ENCODE measurements around the gene KRT27. TPM values are rescaled to one million over a fixed set of nuclear protein-coding genes. Genes with fewer than 3 reads are reported as not detected.

KRT27 gene
- total RNA-seq, 2 experiments from 2014 or later: not detected

DNA sequence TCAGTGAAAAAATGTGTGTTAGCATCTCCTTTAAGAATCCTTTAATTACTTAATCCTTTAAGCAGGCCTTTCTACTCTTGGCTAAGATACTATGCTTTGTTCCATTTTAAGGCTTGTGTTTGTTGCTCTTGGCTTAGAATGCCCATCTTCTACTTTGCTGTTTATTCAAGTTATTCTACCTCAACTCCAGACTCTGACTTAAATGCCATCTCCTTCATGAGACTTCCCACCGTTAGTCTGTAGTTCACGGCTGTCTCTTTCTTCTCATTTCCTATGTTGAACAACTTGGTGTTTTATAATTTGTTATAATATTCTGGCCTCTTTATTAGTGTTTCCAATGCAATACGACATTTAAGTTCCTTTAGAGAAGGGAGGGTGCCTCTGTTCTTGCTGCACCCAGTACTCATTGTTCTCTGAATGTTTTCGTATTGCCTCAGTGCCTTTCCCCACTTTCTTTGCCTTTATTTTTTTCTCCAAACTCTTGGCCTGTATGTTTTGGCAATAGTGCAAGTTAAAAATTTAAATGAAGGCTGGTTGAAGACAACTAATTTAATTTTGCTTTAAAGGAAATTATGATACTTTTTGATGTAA lies 46.2 kb upstream of the KRT27 start:
- no peak overlapping the region for H3K4me2 ChIP-seq (ENCODE audit: low read length)
- H3K9me3 ChIP-seq (ENCODE audit: low read length): no peaks in the 10 kb centered on the region
- TF ChIP-seq, protein P1, sequence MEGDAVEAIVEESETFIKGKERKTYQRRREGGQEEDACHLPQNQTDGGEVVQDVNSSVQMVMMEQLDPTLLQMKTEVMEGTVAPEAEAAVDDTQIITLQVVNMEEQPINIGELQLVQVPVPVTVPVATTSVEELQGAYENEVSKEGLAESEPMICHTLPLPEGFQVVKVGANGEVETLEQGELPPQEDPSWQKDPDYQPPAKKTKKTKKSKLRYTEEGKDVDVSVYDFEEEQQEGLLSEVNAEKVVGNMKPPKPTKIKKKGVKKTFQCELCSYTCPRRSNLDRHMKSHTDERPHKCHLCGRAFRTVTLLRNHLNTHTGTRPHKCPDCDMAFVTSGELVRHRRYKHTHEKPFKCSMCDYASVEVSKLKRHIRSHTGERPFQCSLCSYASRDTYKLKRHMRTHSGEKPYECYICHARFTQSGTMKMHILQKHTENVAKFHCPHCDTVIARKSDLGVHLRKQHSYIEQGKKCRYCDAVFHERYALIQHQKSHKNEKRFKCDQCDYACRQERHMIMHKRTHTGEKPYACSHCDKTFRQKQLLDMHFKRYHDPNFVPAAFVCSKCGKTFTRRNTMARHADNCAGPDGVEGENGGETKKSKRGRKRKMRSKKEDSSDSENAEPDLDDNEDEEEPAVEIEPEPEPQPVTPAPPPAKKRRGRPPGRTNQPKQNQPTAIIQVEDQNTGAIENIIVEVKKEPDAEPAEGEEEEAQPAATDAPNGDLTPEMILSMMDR (conservative IDR thresholded peaks at IDR 0.05; ENCODE audit: low read length): no peak
- TF ChIP-seq EZH2phosphoT487 (IDR thresholded peaks at IDR 0.05; ENCODE audit: borderline replicate concordance, low read depth, low read length): no peak
- no TSS peak for BruUV-seq (replicated peaks)
- no peaks in the 10 kb centered on the region for H3K4me1 ChIP-seq (ENCODE audit: insufficient read depth, low read length, poor library complexity, severe bottlenecking)
- H2AFZ ChIP-seq (ENCODE audit: low read length): no peak overlapping the region
- H3K9me2 ChIP-seq (ENCODE audit: insufficient read depth, low read length): no peaks in the 10 kb centered on the region
- ChIA-PET POLR2A (no interaction called here), CTCF (ENCODE audit: unreplicated experiment) (no interaction called here)
- H4K20me1 ChIP-seq (ENCODE audit: insufficient read depth, low read length): no peaks in the 10 kb centered on the region
- intact Hi-C loops (cut with micrococcal nuclease; ENCODE audit: unreplicated experiment): no loop called here
- no peaks in the 10 kb centered on the region for H3K36me3 ChIP-seq (ENCODE audit: insufficient read depth, low read length)
- H3K4me3 ChIP-seq (ENCODE audit: low read depth, low read length, poor library complexity, severe bottlenecking): no peak overlapping the region
- no peak for DNase-seq (ENCODE audit: low spot score)
- H3K79me2 ChIP-seq (ENCODE audit: insufficient read depth, low read depth, low read length): no peaks in the 10 kb centered on the region
- no peak overlapping the region for H3K27ac ChIP-seq (ENCODE audit: low read depth, low read length, poor library complexity, severe bottlenecking)

DNA sequence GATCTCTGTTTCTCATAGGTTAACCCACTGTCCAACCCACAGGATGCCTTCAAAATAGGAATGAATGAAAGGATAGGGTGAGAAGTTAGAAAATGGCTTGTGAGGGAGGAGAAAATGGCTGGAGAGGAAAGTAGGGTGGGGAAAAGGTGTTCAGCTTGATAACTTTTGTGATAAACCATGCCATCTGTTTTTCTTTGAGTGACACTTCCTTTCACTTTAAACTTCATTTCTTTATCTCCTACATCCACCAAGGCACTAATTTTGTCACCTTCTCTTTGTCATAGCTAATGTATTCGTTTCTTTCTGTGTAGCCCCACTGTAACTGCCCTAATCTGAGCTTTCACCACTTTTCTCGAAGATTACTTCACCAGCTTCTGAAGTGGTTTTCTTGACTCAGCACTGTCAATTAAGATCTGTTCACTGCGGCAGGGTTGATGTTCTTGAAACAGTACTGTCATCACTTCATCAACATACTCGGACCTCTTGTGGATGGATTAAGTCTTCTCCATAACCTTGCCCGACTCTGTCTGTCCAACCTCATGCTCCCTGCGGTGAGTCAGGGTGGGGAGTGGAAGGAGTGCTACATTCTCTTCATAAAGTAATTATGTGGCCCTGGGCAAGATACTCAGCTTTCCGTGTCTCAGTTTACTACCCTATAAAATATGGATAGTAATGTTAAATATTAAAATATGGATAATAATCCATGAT lies 45.5 kb upstream of the KRT27 start:
- H3K79me2 ChIP-seq (ENCODE audit: insufficient read depth, low read depth, low read length): no peaks in the 10 kb centered on the region
- intact Hi-C loops (cut with micrococcal nuclease; ENCODE audit: unreplicated experiment): no loop called here
- CTCF ChIA-PET (ENCODE audit: unreplicated experiment): no interaction called here
- TF ChIP-seq, protein P1 (conservative IDR thresholded peaks at IDR 0.05; ENCODE audit: low read length): no peak
- no peak for TF ChIP-seq EZH2phosphoT487 (IDR thresholded peaks at IDR 0.05; ENCODE audit: borderline replicate concordance, low read depth, low read length)
- no peaks in the 10 kb centered on the region for H3K4me1 ChIP-seq (ENCODE audit: insufficient read depth, low read length, poor library complexity, severe bottlenecking)
- no peaks in the 10 kb centered on the region for H3K9me3 ChIP-seq (ENCODE audit: low read length)
- H3K27ac ChIP-seq (ENCODE audit: low read depth, low read length, poor library complexity, severe bottlenecking): no peak overlapping the region
- no peak overlapping the region for H3K4me2 ChIP-seq (ENCODE audit: low read length)
- POLR2A ChIA-PET: interaction anchor here (0.6 kb wide), 1 partner anchor 71 kb away, joined by 9 read pairs; no protein-coding TSS in a partner anchor
- no peaks in the 10 kb centered on the region for H4K20me1 ChIP-seq (ENCODE audit: insufficient read depth, low read length)
- no TSS peak for BruUV-seq (replicated peaks)
- H2AFZ ChIP-seq (ENCODE audit: low read length): no peak overlapping the region
- no peaks in the 10 kb centered on the region for H3K9me2 ChIP-seq (ENCODE audit: insufficient read depth, low read length)
- H3K4me3 ChIP-seq (ENCODE audit: low read depth, low read length, poor library complexity, severe bottlenecking): no peak overlapping the region
- no peaks in the 10 kb centered on the region for H3K36me3 ChIP-seq (ENCODE audit: insufficient read depth, low read length)
- no peak for DNase-seq (ENCODE audit: low spot score)

DNA sequence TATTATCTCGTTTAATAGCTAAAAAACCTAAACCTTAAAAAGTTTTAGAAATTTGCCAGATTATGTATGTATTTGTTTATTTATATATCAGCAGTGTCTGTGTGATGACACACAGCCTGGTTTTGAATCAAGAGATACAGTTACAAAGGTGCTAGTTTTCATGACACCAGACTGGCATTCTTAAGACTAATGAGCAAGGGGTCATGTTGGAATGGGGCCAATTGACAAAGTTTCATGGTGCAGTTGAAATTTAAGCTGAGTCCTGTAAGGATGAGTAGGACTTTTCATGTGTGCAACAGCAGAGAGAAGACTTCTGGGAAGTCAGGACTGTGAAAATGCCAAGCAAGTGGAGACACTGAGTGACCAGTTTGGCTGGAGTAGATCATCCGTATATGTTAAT lies 43.2 kb upstream of the KRT27 start:
- TF ChIP-seq EZH2phosphoT487 (IDR thresholded peaks at IDR 0.05; ENCODE audit: borderline replicate concordance, low read depth, low read length): no peak
- TF ChIP-seq, protein P1 (conservative IDR thresholded peaks at IDR 0.05; ENCODE audit: low read length): no peak
- Histone ChIP-seq H3K79me2 (ENCODE audit: insufficient read depth, low read depth, low read length) (no peaks in the 10 kb centered on the region), H3K4me3 (ENCODE audit: low read depth, low read length, poor library complexity, severe bottlenecking) (no peak overlapping the region), H3K4me2 (ENCODE audit: low read length) (no peak overlapping the region), H4K20me1 (ENCODE audit: insufficient read depth, low read length) (no peaks in the 10 kb centered on the region), H3K36me3 (ENCODE audit: insufficient read depth, low read length) (no peaks in the 10 kb centered on the region; the same call in 1 of the 2 replicates), H2AFZ (ENCODE audit: low read length) (no peak overlapping the region), H3K4me1 (ENCODE audit: insufficient read depth, low read length, poor library complexity, severe bottlenecking) (no peaks in the 10 kb centered on the region), H3K9me2 (ENCODE audit: insufficient read depth, low read length) (no peaks in the 10 kb centered on the region), H3K9me3 (ENCODE audit: low read length) (no peaks in the 10 kb centered on the region), H3K27ac (ENCODE audit: low read depth, low read length, poor library complexity, severe bottlenecking) (no peak overlapping the region)
- intact Hi-C loops (cut with micrococcal nuclease; ENCODE audit: unreplicated experiment): no loop called here
- CTCF ChIA-PET (ENCODE audit: unreplicated experiment): no interaction called here
- no TSS peak for BruUV-seq (replicated peaks)
- POLR2A ChIA-PET: interaction anchor here (1.5 kb wide), 1 partner anchor 11 kb away, joined by 4 read pairs; no protein-coding TSS in a partner anchor
- no peak for DNase-seq (ENCODE audit: low spot score)

All from OCI-LY7 (cell line).